Osteocyte (in vitro differentiated cells): ENCODE measurements around the gene GSC. TPM values are rescaled to one million over a fixed set of nuclear protein-coding genes. Genes with fewer than 3 reads are reported as not detected.
A peak's percentile ranks its signal among the peaks of the same experiment; 100 is the strongest.
"Not testable (repeated sequence)": the region's sequence is repeated elsewhere in the genome, so short reads cannot be mapped to it uniquely, and the experiment has no call there.

Experiments used
- DNase-seq: peaks from one replicate; pipeline ENCODE4 v3.0.0; 2021; ENCODE audit warnings: mixed read lengths; ENCODE audit not compliant: unreplicated experiment; ENCODE audit errors: extremely low spot score
- H3K27ac Mint-ChIP-seq: one replicate; pipeline ENCODE4 v1.8.0; 2021; ENCODE audit warnings: mild to moderate bottlenecking, mixed read lengths; ENCODE audit not compliant: unreplicated experiment
- H3K27me3 Mint-ChIP-seq: one replicate; pipeline ENCODE4 v1.8.0; 2021; ENCODE audit warnings: mixed read lengths; ENCODE audit not compliant: unreplicated experiment
- H3K36me3 Mint-ChIP-seq: one replicate; pipeline ENCODE4 v1.8.0; 2021; ENCODE audit warnings: mixed read lengths; ENCODE audit not compliant: unreplicated experiment
- H3K4me1 Mint-ChIP-seq: one replicate; pipeline ENCODE4 v1.8.0; 2021; ENCODE audit warnings: mixed read lengths; ENCODE audit not compliant: unreplicated experiment
- H3K4me3 Mint-ChIP-seq: one replicate; pipeline ENCODE4 v1.8.0; 2021; ENCODE audit warnings: mild to moderate bottlenecking, moderate library complexity, mixed read lengths; ENCODE audit not compliant: unreplicated experiment
- H3K9me3 Mint-ChIP-seq: one replicate; pipeline ENCODE4 v1.8.0; 2021; ENCODE audit warnings: mixed read lengths; ENCODE audit not compliant: unreplicated experiment
- CTCF ChIP-seq: fragments of 200-600 bp; sonication (generic); IDR thresholded peaks from 2 replicates; pipeline ENCODE4 v1.5.0; 2021; ENCODE audit warnings: antibody characterized with exemption, mild to moderate bottlenecking, moderate library complexity
- long read RNA-seq: library from polyadenylated mRNA; unstranded; transcript quantifications from one replicate; pipeline ENCODE4 v2.0.0, GENCODE V29; 2021
- total RNA-seq: library from RNA; stranded (reverse); gene quantifications from 2 replicates; pipeline ENCODE4 v1.2.1, GENCODE V29; 2021

Gene GSC
- total RNA-seq, result not detected in 2 replicates
- long read RNA-seq, result 0 reads

GRCh38 chr14:94769391-94770250, at the start of gene GSC:
TSS of gene GSC (minus strand) at chr14:94770113. CDS start at chr14:94770015, 98 bp downstream.
- Mint-ChIP-seq H3K4me1 (peaks cover 27% of the 10 kb centered on the region), H3K27me3 (peaks cover 90% of the 10 kb centered on the region), H3K27ac (no peak within 1 kb of the TSS), H3K9me3 (no peaks in the 10 kb centered on the region), H3K36me3 (no peaks in the 10 kb centered on the region), H3K4me3 (peak within 1 kb of the TSS; percentile 73)
- DNase-seq, result no peak
- no peak for TF ChIP-seq CTCF

GRCh38 chr14:94819531-94819930, 49.6 kb upstream of the GSC start:
- peaks cover 8% of the 10 kb centered on the region for H3K27me3 Mint-ChIP-seq
- DNase-seq, result no peak
- H3K9me3 Mint-ChIP-seq, result no peaks in the 10 kb centered on the region
- no peak for TF ChIP-seq CTCF
- no peaks in the 10 kb centered on the region for H3K36me3 Mint-ChIP-seq
- H3K27ac Mint-ChIP-seq, result no peak overlapping the region
- no peaks in the 10 kb centered on the region for H3K4me1 Mint-ChIP-seq
- no peak overlapping the region for H3K4me3 Mint-ChIP-seq

- H3K9me3 Mint-ChIP-seq, result no peaks in the 10 kb centered on the region
- DNase-seq, result no peak
- no peak overlapping the region for H3K27ac Mint-ChIP-seq
- peaks cover 8% of the 10 kb centered on the region for H3K27me3 Mint-ChIP-seq
- H3K36me3 Mint-ChIP-seq, result no peaks in the 10 kb centered on the region
- TF ChIP-seq CTCF, result peak; percentile 28
- H3K4me3 Mint-ChIP-seq, result no peak overlapping the region
- H3K4me1 Mint-ChIP-seq, result no peaks in the 10 kb centered on the region
Observed at GRCh38 chr14:94816113-94816512, 46.2 kb upstream of the GSC start.

GRCh38 chr14:94805680-94806288, 35.9 kb upstream of the GSC start:
- H3K4me3 Mint-ChIP-seq, result no peak overlapping the region
- H3K27ac Mint-ChIP-seq, result no peak overlapping the region
- no peaks in the 10 kb centered on the region for H3K36me3 Mint-ChIP-seq
- H3K9me3 Mint-ChIP-seq, result no peaks in the 10 kb centered on the region
- no peak for DNase-seq
- TF ChIP-seq CTCF, result no peak
- peaks cover 30% of the 10 kb centered on the region for H3K27me3 Mint-ChIP-seq
- no peaks in the 10 kb centered on the region for H3K4me1 Mint-ChIP-seq

- Mint-ChIP-seq H3K27ac (no peak overlapping the region), H3K4me3 (no peak overlapping the region), H3K9me3 (no peaks in the 10 kb centered on the region), H3K36me3 (no peaks in the 10 kb centered on the region), H3K27me3 (peaks cover 33% of the 10 kb centered on the region), H3K4me1 (no peaks in the 10 kb centered on the region)
- DNase-seq, result no peak
- no peak for TF ChIP-seq CTCF
Observed at GRCh38 chr14:94801225-94801624, 31.3 kb upstream of the GSC start.

GRCh38 chr14:94800764-94801163, 30.9 kb upstream of the GSC start:
- H3K4me3 Mint-ChIP-seq, H3K4me1 Mint-ChIP-seq: not testable (repeated sequence)

More at GRCh38 chr14:94800764-94801163, 30.9 kb upstream of the GSC start:
- not testable (repeated sequence) for H3K27ac Mint-ChIP-seq, H3K36me3 Mint-ChIP-seq, DNase-seq, H3K9me3 Mint-ChIP-seq
- peaks cover 29% of the 10 kb centered on the region for H3K27me3 Mint-ChIP-seq
